IMR-90 (cell line): Measurements from ENCODE around the gene TMEM8B.

Experiments
- POLR2A ChIP-seq: IDR thresholded peaks from 2 replicates; pipeline ENCODE4 v1.6.1; 2012; ENCODE audit warnings: mild to moderate bottlenecking, low read depth, low read length
- SMC3 ChIP-seq: fragments of 150-350 bp; IDR thresholded peaks from 2 replicates; pipeline ENCODE4 v1.6.1; 2016; ENCODE audit warnings: low read depth, mild to moderate bottlenecking, antibody characterized with exemption, low read length, moderate library complexity
- TF ChIP-seq, protein P1 (sequence below): conservative IDR thresholded peaks from 2 replicates; pipeline ENCODE4 v1.5.1; 2012; ENCODE audit warnings: mild to moderate bottlenecking, low read depth, low read length, improper control_type of control experiment
- TF ChIP-seq, protein P2 (sequence below): fragments of 150-350 bp; IDR thresholded peaks from 2 replicates; pipeline ENCODE4 v1.6.1; 2017; ENCODE audit warnings: mild to moderate bottlenecking, antibody characterized with exemption, low read length, low read depth

DNA sequence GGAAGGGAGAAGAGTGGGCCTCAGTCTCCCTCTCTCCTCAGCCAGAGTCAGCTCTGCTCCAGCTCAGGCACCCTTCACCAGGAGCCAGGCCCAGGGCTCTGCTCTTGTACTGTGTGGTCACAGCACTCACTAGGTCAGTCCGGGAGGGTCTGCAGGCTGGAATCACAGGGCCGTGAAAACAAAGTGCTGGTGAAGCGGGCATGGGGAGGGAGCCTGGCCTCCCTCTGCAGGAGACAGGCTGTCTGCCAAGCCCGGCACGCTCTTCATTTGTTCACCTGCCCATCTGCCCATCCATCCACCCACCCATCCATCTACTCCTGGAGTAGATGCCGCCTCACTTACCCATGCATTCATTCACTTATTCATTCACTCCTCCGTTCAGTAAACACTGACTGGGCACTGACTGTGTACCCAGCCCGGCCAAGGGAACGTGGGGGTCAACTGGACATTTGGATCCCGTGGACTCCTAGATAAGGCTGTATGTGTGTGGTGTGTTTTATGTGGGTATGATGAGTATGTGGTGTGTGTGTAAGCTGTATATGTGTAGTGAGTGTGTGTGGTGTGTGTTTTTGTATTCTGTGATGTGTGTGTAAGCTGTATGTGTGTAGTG lies 83.9 kb downstream of the TMEM8B start:
- TF ChIP-seq, protein P1, sequence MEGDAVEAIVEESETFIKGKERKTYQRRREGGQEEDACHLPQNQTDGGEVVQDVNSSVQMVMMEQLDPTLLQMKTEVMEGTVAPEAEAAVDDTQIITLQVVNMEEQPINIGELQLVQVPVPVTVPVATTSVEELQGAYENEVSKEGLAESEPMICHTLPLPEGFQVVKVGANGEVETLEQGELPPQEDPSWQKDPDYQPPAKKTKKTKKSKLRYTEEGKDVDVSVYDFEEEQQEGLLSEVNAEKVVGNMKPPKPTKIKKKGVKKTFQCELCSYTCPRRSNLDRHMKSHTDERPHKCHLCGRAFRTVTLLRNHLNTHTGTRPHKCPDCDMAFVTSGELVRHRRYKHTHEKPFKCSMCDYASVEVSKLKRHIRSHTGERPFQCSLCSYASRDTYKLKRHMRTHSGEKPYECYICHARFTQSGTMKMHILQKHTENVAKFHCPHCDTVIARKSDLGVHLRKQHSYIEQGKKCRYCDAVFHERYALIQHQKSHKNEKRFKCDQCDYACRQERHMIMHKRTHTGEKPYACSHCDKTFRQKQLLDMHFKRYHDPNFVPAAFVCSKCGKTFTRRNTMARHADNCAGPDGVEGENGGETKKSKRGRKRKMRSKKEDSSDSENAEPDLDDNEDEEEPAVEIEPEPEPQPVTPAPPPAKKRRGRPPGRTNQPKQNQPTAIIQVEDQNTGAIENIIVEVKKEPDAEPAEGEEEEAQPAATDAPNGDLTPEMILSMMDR: no peak
- TF ChIP-seq POLR2A (no peak), SMC3 (no peak)
- TF ChIP-seq, protein P2, sequence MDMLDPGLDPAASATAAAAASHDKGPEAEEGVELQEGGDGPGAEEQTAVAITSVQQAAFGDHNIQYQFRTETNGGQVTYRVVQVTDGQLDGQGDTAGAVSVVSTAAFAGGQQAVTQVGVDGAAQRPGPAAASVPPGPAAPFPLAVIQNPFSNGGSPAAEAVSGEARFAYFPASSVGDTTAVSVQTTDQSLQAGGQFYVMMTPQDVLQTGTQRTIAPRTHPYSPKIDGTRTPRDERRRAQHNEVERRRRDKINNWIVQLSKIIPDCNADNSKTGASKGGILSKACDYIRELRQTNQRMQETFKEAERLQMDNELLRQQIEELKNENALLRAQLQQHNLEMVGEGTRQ: no peak
